Cardiac septum (tissue), 1 donor: ENCODE results near the gene PYGM. TPM values are rescaled to one million over a fixed set of nuclear protein-coding genes. Genes with fewer than 3 reads are reported as not detected.

ENCODE experiments used
- DNase-seq: peaks from one replicate; pipeline ENCODE4 v3.0.0-alpha.2; 2020; ENCODE audit warnings: low spot score
- intact Hi-C: fragments of 100-400 bp; cut with DNase I; formaldehyde crosslinking; loops from one replicate; pipeline ENCODE4 v1.14.0; 2022
- long read RNA-seq: library from polyadenylated mRNA; unstranded; transcript quantifications from one replicate; pipeline ENCODE4 v2.0.0, GENCODE V29; 2021
- total RNA-seq: library from RNA; stranded (reverse); fragmentation: NEBNext Ultra II Directional; extraction: Animal tissue kit (Norgen Biotek cat#: 25700); gene quantifications from one replicate; pipeline ENCODE4 v1.2.1, GENCODE V29; 2021
- donor health status: DM: no; HTN: no; CAD: no.

The PYGM gene
- 42.5 TPM for total RNA-seq
- long read RNA-seq, transcript PYGM-201 (20 exons, 3,198 nt): major isoform, 12 of 41 reads
- long read RNA-seq, partial matches to known transcripts: 27 of 41 reads
- long read RNA-seq, other reads (novel, unspliced or antisense): 2 of 41 reads

DNA sequence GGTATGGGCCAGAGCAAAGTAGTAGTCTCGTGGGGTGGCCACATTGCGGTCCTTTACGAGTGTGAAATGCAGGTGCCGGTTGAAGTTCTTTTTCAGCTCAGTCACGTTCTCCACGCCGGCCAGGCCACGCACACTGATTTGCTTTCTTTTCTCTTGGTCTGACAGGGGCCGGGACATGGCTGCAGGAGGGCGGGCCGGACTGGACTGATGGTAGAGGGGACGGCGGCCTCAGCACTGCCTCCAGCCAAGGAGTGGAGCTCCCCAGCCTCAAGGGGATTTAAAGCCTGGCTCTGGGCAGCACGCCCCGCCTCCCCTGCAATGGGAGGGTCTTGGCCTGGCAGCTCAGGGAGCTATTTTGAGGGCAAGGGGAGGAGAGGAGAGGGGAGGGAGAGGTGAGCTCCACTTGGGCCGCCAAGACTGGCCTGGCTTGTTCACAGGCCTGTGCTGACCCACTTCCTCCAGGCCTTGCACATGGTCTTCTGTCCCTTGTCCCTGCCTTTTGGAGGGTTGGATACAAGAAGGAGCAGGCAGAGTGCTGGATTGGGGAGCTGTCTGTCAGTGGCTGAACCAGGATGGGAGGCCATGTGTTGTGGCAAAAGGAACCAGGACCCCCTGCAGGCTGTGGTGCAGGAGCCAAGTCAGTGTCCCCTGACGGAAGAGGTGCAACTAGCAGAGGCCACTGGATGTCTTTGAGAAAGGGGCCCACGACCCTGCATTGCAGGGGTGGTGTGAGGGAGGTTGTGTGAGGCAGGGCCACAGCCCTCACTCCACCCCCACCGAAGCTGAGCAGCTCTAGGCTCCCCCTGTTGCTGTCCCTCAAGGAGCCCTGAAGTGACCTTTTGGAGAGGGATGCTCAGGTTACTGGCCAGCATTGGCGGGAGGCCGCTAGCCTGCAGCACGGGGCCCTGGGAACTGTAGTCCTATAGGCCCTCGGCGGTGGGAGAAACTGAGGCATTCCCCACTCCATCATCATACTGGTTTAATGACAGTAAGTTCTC lies at the start of gene PYGM:
PYGM (minus strand) TSS at position 253 of the 998 bp plus-strand sequence; CDS start at position 177, 76 bp downstream.
- DNase-seq: peak; percentile 87
- intact Hi-C loops: no loop called here

DNA sequence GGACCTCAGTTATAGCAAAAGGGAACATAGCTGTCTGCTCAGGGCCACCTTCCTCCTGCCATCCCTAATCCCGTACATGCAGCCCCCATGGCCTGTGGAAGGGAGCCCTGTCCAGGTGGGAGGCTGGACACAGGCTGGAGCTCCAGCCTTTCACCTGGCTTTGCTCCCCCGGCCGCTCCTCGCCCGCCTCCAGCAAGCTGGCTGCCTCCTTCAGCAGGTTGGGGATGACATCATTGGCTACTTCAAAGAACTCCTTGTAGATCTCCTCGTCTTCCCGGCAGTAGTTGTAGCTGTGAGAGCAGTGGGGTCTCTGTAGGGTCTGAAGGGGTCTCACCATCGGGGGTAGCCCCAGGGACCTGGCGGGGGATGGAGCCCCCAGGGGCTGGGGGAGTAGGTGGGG lies 45.7 kb upstream of the PYGM start:
- DNase-seq: no peak
- intact Hi-C loops: no loop called here

DNA sequence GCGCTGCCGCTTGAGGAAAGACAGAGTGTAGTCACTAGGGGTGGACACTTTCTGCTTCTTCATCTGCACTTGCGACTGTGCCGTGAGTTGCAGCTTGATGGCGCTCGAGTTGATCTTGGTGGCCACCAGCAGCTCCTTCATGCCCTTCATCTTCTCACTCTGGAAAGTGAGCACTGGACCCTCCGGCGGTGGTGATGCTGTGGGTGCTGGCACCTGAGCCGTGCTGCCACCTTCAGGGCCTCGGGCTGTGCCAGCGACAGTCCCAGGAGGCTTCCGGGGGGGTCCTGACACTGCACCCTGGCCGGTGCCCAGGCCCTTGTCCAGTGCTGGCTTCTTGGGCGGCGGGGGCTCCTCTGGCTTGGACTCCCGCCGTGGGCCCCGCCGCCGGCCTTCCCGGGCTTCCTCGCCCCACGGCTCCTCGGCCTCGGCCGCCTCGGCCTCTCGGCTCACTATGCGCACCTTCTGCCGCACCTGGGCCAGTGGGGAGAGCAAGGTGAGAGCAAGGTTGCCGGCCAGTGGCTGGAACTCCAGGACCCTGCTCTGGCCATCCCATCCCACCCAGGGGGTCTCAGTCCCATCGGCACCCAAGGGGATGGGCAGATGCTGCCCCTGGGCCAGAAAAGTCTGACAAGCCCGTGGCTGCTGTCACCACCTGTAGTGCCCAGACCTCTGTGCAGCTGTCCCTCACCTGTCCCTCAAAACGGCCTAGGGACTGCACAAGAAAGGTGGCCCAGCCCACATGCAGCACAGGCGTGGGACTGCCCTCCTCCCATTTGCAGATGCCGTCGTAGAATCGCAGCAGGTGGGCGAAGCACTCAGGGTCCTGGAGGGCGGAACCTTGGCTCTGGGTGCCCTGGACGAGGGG lies 44.8 kb upstream of the PYGM start:
- DNase-seq: no peak

DNA sequence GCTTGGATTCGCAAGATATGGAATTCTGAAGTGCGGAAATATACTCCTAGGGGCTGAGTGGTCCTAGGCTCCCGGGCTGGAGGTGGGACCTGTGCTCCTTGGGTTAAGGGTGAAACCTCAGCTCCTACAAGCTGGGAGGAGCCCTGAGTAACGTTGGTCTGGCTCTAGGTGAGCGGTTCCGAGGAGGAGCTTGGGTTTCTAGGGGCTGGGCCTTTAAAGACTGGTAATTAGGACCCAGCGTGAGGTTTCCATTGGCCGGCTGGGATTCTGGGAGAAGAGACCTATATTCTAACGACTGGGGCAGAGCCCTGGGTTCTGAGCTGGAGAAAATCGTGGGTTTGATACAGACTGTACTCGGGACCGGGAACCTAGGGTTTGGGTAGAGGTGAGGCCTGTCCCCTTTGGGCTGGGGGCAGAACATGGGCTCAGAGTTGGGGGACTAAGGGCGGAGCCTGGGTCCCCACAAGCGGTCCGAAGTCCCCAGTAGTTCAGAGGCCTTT lies 44.1 kb upstream of the PYGM start:
- intact Hi-C loops: no loop called here
- DNase-seq: no peak

More for the DNA sequence above, 44.8 kb upstream of the PYGM start:
- intact Hi-C loops: no loop called here

DNA sequence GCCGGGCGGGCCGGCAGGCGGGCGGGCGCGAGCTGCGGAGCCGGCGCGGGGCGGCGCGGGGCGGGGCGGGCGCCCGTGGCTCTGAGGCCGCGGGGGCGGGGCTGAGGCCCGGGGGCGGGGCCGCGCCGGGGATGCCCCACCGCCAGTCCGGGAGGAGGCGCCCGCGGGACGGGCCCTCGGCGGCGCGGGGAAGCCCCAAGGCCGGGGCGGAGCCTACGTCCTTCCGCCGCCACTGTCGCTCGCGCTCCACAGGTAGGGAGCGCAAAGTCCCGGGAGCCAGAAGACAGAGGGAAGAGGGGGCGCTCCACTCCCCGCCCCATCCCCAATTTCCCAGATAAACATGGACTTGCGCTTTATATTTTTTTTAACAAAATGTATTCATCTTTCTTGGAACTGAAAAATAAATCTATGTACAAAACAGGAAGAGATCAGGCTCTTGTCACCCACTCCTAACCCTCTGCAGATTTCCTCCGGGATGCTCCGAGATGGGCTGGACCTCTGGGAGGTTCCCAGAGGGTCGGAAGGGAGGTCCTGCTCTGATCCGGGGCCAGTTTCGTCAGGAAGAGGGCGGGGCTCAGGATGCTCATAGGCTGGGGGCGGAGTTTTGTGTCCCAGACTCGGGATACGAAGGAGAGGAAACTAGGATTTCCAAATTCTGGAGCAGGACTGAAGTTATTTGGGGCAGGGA lies 43.5 kb upstream of the PYGM start, which contains the start of gene MAP4K2:
MAP4K2 (minus strand) TSS at position 57 of the 688 bp plus-strand sequence. CDS start 65 bp downstream, outside the sequence.
- intact Hi-C loops: no loop called here
- peak; percentile 95 for DNase-seq

DNA sequence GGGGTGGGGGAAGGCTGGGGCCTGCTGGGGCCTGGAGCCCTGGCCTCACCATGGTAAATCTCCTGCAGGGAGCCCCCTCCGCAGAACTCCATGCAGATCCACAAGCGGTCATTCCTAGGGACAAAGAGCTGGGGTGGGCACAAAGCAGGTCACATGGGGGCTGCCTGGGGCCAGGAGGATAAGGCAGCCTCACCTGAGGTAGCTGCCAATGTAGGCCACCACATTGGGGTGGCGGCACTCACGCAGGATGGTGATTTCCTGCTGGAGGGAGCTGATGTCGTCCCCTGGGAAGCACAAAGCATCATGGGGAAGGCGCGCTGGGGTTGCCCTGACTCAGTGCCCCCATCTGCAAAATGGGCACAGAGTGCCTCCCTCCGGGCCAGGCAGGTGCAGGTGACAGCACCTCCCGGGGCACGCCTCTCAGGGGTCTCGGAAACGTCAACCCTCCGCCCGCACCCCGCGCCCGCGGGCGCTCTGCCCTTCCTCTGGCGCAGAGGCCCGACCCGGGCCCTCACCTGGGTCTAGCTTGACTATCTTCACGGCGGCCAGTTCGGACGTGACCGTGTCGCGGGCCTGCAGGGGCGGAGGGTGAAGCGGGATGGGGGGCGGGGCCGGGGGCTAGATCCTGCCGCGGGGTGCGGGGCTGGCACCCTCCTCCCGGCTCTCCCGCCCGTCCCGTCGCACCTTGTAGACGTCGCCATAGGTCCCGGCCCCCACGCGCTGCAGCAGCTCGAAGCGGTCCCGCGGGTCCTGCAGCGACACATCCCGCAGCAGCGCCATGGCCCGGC lies 42.8 kb upstream of the PYGM start:
- intact Hi-C loops: no loop called here
- DNase-seq: no peak

DNA sequence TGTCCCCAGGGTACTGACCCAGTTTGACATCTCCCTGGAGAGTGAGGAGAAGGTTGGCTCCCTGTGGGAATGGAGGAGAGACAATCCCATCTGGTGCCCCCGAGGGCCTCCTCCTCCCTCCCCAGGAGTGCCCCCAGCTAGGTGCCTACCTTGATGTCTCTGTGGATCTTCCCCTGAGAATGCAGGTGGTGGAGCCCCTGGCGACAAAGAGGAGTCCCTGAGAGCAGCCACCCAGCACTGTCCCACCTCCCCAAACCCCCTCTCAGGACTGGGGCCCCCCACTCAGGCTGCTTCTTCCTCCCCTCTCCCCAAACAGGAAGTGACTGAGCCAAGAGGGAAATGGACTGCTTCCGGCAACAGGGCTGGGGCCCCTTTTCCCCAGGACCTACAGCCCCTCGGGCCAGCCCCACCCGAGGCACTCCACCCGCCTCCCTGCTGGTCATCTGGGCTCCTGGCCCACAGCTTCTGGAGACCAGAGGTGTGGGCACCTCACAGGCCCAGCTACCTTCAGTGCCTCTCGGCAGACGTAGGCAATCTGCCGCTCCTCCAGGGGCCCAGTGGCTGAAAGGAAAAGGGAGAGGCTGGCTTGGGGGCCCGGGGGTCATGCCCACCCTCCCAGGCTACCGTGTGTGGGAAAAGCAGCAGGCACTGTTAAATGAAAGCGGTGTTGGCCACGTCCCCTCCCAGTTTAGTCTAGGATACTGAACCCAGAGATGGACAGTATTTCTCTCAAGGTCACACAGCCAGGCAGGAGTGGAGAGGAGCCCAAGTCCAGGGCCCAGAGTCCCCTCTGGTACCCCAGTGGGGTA lies 42.0 kb upstream of the PYGM start:
- no peak for DNase-seq
- intact Hi-C loops: no loop called here

DNA sequence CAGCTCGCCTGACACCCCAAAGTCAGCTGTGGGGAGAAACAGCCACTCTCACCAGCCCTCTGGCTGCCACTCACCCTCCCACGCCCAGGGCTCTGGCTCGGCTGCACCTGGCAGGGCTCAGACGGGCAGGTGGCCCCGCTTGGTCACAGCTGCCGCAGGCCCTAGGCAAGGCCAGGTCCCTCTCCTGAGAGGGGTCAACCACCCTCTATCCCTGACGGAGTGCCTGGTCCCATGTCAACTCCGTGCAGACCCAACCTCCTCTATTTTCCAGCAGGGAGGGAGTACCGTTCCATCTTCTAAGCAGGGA lies 41.3 kb upstream of the PYGM start:
- intact Hi-C loops: no loop called here
- no peak for DNase-seq

DNA sequence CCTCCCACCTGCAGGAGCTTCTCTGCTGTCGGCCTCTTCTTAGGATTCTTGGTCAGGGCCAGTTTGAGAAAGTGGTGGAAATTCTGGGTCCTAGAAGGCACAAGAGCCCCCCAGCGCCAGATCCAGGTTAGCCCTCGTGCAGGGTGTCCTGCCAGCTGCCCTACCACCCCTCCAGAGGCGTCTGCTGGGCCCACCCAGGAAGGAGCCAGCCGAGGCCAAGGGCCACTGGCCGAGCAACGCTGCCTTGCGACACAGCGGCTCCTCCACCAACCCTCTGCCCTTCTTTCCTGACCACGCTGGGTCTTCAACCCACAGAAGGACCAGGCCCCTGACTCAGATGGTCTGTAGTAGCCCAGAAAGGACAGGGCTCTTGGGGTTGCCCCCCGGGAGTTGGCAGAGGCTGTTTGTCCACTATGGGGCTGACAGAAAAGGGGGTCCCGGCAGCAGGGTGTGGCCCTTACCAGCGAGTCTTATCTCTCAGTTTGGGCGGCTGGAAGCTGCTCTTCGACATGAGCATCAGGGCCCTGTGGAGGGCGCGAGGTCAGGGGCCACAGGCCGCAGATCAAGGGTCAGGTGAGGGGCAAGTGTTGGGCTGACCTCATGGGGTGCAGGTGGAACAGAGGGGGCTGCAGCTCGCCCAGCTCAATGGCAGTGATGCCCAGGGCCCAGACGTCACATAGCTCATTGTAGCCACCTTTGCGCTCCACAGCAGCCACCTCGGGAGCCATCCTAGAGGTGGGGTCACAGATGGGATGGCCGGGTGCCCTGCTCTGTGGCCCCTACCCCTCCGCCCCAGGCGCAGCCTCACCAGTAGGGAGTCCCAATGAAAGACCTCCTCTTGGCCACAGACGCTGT lies 40.8 kb upstream of the PYGM start:
- intact Hi-C loops: no loop called here
- no peak for DNase-seq

DNA sequence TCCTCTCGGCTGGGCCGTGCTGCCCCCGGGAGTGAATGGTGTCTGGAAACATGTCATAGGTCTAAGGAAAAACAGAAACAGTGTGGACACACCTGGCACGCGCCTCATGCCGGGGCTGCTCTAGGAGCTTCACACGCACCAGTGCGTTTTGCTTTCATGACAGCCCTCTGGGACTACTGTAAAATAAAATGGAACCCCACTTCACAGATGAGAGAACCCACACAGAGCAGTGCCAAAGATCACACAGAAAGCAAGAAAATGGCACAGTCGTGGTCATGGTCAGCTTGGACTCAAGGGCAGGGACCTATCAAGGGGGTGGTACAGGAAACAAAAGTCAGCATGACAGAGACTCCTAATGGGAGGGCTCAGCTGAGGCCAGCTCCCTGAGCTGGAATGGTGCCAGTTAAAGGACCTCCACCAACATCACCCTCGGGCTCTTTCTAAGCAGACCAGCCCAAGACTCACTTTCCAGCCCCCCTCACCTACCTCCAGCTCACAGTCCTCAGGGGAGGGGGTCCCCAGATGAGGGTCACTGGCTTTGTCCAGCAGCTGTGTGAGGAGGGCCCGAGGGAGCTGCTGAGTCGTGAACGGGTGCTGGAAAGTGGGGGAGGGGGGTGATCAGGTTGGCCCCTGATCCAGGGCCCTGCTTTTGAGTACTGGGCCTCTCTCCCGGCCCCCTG lies 40.0 kb upstream of the PYGM start:
- no peak for DNase-seq
- intact Hi-C loops: no loop called here

DNA sequence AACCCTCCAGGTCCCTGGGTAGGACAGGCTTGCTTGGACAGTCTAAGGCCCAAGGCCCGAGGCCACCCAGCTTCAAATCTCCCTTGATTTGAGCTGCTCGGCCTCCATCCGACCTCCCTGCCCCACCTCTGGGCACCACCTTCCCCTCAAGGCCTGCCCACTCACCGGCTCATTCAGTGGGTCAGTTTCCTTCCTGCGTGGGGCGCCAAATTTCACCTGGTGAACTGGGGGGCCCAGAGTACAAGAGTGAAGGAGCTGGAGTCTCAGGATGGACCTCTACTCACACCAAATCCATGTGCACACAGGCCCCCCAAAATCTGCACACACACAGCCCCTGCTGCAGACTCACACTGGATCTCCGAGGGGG lies 39.5 kb upstream of the PYGM start:
- DNase-seq: no peak
- intact Hi-C loops: no loop called here

DNA sequence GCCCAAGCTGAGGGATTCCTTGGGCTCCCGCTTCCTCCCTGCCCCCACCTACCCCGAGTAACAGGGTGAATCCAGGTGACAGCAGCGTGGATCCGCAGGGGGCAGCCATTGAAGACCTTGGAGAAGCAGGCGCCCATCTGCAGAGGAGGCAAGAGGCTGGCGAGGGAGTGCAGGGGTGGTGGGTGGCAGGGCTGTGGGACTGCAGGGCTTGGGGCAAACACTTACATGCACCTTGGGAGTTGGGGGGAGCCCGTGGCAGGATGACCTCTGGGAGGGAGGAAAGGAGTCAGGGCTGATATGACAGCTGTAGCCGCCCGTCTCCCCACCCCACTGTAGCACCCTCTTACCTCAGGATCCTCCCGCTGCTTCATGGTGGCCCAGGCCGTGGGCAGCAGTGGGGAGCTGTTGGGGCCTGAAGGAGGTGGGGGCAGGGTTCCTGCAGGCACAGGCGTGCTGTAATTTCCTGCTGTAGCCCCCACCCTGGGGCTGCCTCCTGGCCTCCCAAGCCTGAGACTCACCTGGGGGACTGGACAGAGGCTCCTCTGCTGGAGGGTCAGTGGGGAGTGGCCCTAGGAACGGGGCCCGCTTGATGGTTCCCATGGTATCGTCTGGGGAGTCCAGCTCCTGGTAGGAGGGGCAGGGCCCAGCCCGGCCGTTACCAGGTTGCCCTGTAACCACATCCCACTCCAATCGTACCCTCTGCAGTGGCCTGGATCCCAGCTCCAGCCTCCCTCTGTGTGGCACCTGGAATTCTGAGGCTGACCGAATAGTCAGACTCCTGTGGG lies 37.2 kb upstream of the PYGM start:
- intact Hi-C loops: no loop called here
- no peak for DNase-seq

DNA sequence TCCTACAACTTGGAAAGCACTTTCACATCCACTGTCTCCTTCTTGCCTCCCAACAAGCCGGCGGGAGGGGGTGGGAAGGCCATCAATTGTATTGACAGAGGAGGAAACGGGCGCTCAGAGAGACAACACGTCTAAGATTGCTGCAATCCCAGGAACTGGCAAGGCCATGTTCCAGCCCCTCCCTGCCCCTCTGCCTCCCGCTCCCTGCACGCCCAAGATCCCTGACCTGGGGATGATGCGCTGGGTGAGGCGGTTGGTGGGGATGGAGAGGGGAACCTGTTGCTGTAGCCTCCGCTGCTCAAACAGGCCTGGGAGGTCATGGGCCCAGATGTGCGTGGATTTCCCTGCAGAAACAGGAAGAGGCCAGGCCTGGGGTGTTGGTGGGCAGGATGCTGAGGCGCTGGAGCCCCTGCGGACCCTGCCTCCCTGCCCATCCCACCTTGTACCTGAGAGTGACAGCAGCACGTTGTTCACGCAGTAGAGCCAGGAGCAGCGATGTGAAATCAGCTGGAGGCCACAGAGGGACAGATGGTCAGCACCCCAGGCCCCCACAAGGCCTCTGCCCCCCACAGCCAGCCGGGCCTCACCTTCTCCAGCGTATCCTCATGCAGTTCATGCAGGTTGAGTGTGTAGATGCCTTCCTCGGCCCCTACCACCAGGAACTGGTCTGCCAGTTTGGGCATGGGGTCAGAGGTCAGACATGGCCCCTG lies 36.4 kb upstream of the PYGM start:
- no peak for DNase-seq
- intact Hi-C loops: no loop called here

DNA sequence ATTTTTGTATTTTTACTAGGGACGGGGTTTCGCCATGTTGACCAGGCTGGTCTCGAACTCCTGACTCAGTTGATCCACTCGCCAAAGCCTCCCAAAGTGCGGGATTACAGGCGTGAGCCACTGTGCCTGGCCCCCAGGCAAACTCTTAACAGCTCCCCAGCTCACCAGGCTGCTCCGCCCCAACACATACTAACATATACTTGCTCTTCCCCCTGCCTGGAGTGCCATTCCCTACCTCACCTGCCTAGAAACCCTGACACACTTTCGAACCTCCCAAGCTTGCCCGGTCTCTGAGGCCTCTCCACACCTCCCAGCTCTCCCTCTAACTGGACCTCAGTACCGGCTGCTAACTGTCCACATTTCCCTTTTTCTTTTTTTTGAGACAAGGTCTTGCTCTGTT lies 34.8 kb upstream of the PYGM start:
- intact Hi-C loops: no loop called here
- peak; percentile 15 for DNase-seq
